K562 (cell line): ENCODE measurements around the gene RAB27B. TPM values are rescaled to one million over a fixed set of nuclear protein-coding genes. Genes with fewer than 3 reads are reported as not detected.

Experiments used
- BRCA1 ChIP-seq, 2 experiments: fragments of 450-650 bp in 1 of 2; sonication (generic) in 1 of 2; formaldehyde crosslinking in 1 of 2; IDR thresholded peaks; 2 replicates each; pipeline versions ENCODE4 v1.5.0 to v1.6.1; 2017 to 2020; ENCODE audit warnings: mild to moderate bottlenecking in 1 of 2, missing genetic modification reagents in 1 of 2
- CAMTA2 ChIP-seq: fragments of 250-450 bp; sonication (Bioruptor Pico); conservative IDR thresholded peaks from 2 replicates; pipeline ENCODE4 v1.5.1; 2022
- CBFA2T2 ChIP-seq: fragments of 450-650 bp; conservative IDR thresholded peaks from 2 replicates; pipeline ENCODE4 v1.6.1; 2017; ENCODE audit warnings: mild to moderate bottlenecking
- CEBPG ChIP-seq, 3 experiments: fragments of 200-800 bp in 1 of 3; sonication (Bioruptor generic) in 1 of 3; sonication (generic) in 1 of 3; formaldehyde crosslinking in 1 of 3; IDR thresholded peaks in 2 of 3; conservative IDR thresholded peaks in 1 of 3; 2 replicates each; pipeline versions ENCODE4 v1.6.1 to v1.8.0; 2016 to 2022; ENCODE audit warnings: missing compliant biosample characterization in 2 of 3, missing genetic modification characterization in 2 of 3, mild to moderate bottlenecking in 1 of 3, missing genetic modification reagents in 1 of 3
- FOSL1 ChIP-seq: fragments of 200-800 bp; sonication (Bioruptor generic); conservative IDR thresholded peaks from 2 replicates; pipeline ENCODE4 v1.6.1; 2016; ENCODE audit warnings: missing genetic modification characterization, missing compliant biosample characterization
- LEF1 ChIP-seq: fragments of 450-650 bp; IDR thresholded peaks from 2 replicates; pipeline ENCODE4 v1.6.1; 2016; ENCODE audit warnings: mild to moderate bottlenecking
- NFIC ChIP-seq: fragments of 450-650 bp; IDR thresholded peaks from 2 replicates; pipeline ENCODE4 v1.6.1; 2017; ENCODE audit warnings: mild to moderate bottlenecking, inconsistent platforms
- NR2C2 ChIP-seq, 2 experiments: fragments of 200-800 bp in 1 of 2; sonication (Bioruptor generic) in 1 of 2; sonication (generic) in 1 of 2; formaldehyde crosslinking in 1 of 2; IDR thresholded peaks; 2 replicates each; pipeline versions ENCODE4 v1.6.1 to v1.8.0; 2016 to 2022; ENCODE audit warnings: mild to moderate bottlenecking in 1 of 2, missing compliant biosample characterization in 1 of 2, missing genetic modification characterization in 1 of 2, missing genetic modification reagents in 1 of 2
- OTX1 ChIP-seq: fragments of 450-650 bp; formaldehyde crosslinking; IDR thresholded peaks from 2 replicates; pipeline ENCODE4 v1.4.0; 2022; ENCODE audit warnings: mild to moderate bottlenecking
- PPARD ChIP-seq: fragments of 250-450 bp; sonication (Bioruptor Pico); IDR thresholded peaks from 2 replicates; pipeline ENCODE4 v1.8.0; 2022; ENCODE audit warnings: inconsistent platforms, mild to moderate bottlenecking, moderate library complexity
- SMARCA4 ChIP-seq: fragments of 450-650 bp; IDR thresholded peaks from 2 replicates; pipeline ENCODE4 v1.6.1; 2016
- YBX1 ChIP-seq: fragments of 450-650 bp; IDR thresholded peaks from 2 replicates; pipeline ENCODE4 v1.7.1; 2016; ENCODE audit warnings: mild to moderate bottlenecking
- ZFP36 ChIP-seq: fragments of 150-350 bp; IDR thresholded peaks from 2 replicates; pipeline ENCODE4 v1.6.1; 2018; ENCODE audit warnings: low read length, low read depth; ENCODE audit not compliant: partially characterized antibody
- ZNF140 ChIP-seq: fragments of 250-450 bp; sonication (Bioruptor Pico); IDR thresholded peaks from 2 replicates; pipeline ENCODE4 v1.8.0; 2021; ENCODE audit warnings: moderate library complexity, mild to moderate bottlenecking, inconsistent platforms
- polyA plus RNA-seq, 8 experiments: library from polyadenylated mRNA; depleted of rRNA in 4 of 8; stranded (reverse) in 5 of 8; unstranded in 3 of 8; fragments of >200 nt; fragmentation: Nextera tagmentation in 2 of 8; fragmentation: Illumina TruSeq in 1 of 8; extraction: Ambion mirVana in 2 of 8; extraction: Trizol in 1 of 8; gene quantifications; 2 replicates each; pipeline versions ENCODE4 v1.2.1 to v1.2.3, GENCODE V29; 2011 to 2014; ENCODE audit warnings: inconsistent platforms in 1 of 8, missing spikeins in 1 of 8
- total RNA-seq, 7 experiments: library from RNA; depleted of rRNA in 6 of 7; stranded (reverse); fragments of >200 nt in 6 of 7; fragmentation: Illumina TruSeq in 2 of 7; extraction: Trizol in 2 of 7; gene quantifications; 2 replicates each; pipeline versions ENCODE4 v1.2.1 to v1.2.3, GENCODE V29; 2011 to 2021; ENCODE audit warnings: low replicate concordance in 1 of 7
- TF ChIP-seq, protein P1 (sequence below): fragments of 450-650 bp; formaldehyde crosslinking; IDR thresholded peaks from 2 replicates; pipeline ENCODE4 v1.4.0; 2020; ENCODE audit warnings: mild to moderate bottlenecking, moderate library complexity
- TF ChIP-seq, protein P2 (sequence below): fragments of 250-450 bp; sonication (Bioruptor Pico); IDR thresholded peaks from 2 replicates; pipeline ENCODE4 v1.8.0; 2021; ENCODE audit warnings: moderate library complexity, mild to moderate bottlenecking, inconsistent platforms
- TF ChIP-seq, protein P3 (sequence below): fragments of 450-650 bp; conservative IDR thresholded peaks from 2 replicates; pipeline ENCODE4 v1.6.1; 2016; ENCODE audit warnings: missing genetic modification characterization, low read depth, mild to moderate bottlenecking, missing compliant biosample characterization, moderate library complexity
- TF ChIP-seq, protein P4 (sequence below): sonication (generic); formaldehyde crosslinking; IDR thresholded peaks from 2 replicates; pipeline ENCODE4 v1.8.0; 2022; ENCODE audit warnings: mild to moderate bottlenecking, missing genetic modification reagents

The RAB27B gene
- total and polyA plus RNA-seq, 9 of the 15 experiments (the other 6 are each of a cell fraction or from before 2014, with no cell fraction given): 0.44 to 5.7 (median 1.2) TPM

DNA sequence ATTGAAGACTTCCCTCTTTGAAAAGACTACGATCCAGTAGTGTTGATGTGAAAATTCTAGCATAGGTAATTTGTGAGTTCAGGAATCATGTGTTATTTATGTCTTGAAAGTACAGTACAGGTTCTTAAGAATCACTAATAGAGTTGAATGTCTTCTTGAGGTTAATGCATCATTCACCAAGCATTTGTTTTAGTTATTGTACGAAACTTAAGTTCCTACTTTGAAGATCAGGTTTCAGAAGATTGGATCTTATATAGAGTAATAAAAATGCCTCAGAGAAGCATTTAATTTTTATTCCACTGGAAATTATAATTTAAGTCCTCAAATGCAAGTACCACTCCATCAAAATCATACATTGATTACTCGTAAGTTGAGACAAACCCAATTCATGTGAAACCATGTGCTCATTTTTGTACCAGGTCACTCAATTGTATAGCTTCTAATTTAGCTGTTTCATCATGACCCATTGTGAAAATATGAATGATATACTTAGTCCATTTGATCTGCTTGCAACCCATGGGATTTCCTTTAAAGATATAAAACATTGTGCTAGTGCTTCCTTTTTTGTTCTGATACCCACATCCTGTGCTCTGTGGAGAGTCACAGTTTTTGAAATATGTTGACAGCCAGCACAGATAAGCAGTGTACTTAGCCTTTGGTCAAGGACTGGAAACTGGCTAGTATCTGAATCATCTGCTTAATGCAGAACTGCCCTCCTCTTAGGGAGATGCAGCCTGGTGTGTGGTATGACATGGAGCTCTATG is 22.5 kb upstream of the RAB27B start (continued):
- TF ChIP-seq, protein P1, sequence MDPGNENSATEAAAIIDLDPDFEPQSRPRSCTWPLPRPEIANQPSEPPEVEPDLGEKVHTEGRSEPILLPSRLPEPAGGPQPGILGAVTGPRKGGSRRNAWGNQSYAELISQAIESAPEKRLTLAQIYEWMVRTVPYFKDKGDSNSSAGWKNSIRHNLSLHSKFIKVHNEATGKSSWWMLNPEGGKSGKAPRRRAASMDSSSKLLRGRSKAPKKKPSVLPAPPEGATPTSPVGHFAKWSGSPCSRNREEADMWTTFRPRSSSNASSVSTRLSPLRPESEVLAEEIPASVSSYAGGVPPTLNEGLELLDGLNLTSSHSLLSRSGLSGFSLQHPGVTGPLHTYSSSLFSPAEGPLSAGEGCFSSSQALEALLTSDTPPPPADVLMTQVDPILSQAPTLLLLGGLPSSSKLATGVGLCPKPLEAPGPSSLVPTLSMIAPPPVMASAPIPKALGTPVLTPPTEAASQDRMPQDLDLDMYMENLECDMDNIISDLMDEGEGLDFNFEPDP (CRISPR knock-in tag): no peak
- TF ChIP-seq NFIC (no peak), PPARD (CRISPR knock-in tag) (no peak), NR2C2 (CRISPR knock-in tag; IDR thresholded peaks at IDR 0.05) (no peak), NR2C2 (tag; IDR thresholded peaks at IDR 0.05) (peak; percentile 17; the same call in 1 of the 2 replicates), ZNF140 (CRISPR knock-in tag) (no peak), BRCA1 (IDR thresholded peaks at IDR 0.05) (no peak), BRCA1 (CRISPR knock-in tag; IDR thresholded peaks at IDR 0.05) (no peak), CBFA2T2 (peak; percentile 37), LEF1 (0 out of 2 replicates have a peak, but pooled peaks have one; percentile 40), CAMTA2 (no peak), FOSL1 (tag) (peak; percentile 52; the same call in 1 of the 2 replicates), SMARCA4 (peak; percentile 82), ZFP36 (no peak), YBX1 (no peak), CEBPG (CRISPR knock-in tag; IDR thresholded peaks at IDR 0.05) (no peak), CEBPG (tag; conservative IDR thresholded peaks at IDR 0.05 in 1 of 2, IDR thresholded peaks at IDR 0.05 in 1 of 2) (peak in 1 of 2 experiments; percentile 63; a peak in 1 of 4 replicates), OTX1 (CRISPR knock-in tag) (no peak)
- TF ChIP-seq, protein P2, sequence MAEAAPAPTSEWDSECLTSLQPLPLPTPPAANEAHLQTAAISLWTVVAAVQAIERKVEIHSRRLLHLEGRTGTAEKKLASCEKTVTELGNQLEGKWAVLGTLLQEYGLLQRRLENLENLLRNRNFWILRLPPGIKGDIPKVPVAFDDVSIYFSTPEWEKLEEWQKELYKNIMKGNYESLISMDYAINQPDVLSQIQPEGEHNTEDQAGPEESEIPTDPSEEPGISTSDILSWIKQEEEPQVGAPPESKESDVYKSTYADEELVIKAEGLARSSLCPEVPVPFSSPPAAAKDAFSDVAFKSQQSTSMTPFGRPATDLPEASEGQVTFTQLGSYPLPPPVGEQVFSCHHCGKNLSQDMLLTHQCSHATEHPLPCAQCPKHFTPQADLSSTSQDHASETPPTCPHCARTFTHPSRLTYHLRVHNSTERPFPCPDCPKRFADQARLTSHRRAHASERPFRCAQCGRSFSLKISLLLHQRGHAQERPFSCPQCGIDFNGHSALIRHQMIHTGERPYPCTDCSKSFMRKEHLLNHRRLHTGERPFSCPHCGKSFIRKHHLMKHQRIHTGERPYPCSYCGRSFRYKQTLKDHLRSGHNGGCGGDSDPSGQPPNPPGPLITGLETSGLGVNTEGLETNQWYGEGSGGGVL (CRISPR knock-in tag): no peak
- TF ChIP-seq, protein P3, sequence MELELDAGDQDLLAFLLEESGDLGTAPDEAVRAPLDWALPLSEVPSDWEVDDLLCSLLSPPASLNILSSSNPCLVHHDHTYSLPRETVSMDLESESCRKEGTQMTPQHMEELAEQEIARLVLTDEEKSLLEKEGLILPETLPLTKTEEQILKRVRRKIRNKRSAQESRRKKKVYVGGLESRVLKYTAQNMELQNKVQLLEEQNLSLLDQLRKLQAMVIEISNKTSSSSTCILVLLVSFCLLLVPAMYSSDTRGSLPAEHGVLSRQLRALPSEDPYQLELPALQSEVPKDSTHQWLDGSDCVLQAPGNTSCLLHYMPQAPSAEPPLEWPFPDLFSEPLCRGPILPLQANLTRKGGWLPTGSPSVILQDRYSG (tag): no peak
- TF ChIP-seq, protein P4, sequence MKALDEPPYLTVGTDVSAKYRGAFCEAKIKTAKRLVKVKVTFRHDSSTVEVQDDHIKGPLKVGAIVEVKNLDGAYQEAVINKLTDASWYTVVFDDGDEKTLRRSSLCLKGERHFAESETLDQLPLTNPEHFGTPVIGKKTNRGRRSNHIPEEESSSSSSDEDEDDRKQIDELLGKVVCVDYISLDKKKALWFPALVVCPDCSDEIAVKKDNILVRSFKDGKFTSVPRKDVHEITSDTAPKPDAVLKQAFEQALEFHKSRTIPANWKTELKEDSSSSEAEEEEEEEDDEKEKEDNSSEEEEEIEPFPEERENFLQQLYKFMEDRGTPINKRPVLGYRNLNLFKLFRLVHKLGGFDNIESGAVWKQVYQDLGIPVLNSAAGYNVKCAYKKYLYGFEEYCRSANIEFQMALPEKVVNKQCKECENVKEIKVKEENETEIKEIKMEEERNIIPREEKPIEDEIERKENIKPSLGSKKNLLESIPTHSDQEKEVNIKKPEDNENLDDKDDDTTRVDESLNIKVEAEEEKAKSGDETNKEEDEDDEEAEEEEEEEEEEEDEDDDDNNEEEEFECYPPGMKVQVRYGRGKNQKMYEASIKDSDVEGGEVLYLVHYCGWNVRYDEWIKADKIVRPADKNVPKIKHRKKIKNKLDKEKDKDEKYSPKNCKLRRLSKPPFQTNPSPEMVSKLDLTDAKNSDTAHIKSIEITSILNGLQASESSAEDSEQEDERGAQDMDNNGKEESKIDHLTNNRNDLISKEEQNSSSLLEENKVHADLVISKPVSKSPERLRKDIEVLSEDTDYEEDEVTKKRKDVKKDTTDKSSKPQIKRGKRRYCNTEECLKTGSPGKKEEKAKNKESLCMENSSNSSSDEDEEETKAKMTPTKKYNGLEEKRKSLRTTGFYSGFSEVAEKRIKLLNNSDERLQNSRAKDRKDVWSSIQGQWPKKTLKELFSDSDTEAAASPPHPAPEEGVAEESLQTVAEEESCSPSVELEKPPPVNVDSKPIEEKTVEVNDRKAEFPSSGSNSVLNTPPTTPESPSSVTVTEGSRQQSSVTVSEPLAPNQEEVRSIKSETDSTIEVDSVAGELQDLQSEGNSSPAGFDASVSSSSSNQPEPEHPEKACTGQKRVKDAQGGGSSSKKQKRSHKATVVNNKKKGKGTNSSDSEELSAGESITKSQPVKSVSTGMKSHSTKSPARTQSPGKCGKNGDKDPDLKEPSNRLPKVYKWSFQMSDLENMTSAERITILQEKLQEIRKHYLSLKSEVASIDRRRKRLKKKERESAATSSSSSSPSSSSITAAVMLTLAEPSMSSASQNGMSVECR: no peak
